ENCODE results near the gene AFF3.

GRCh38 chr2:99608861-99609260 lies 533.5 kb downstream of the AFF3 start:
- TF ChIP-seq CTCF (IDR thresholded peaks at IDR 0.05): no peak
- TF ChIP-seq POLR2A (IDR thresholded peaks at IDR 0.05): no peak
- no peak for TF ChIP-seq EP300 (IDR thresholded peaks at IDR 0.05)
